IPS-20b (cell line): ENCODE data around the gene CCDC34.

Source experiments
- H3K27ac ChIP-seq: one replicate; pipeline ENCODE4 v1.5.1; 2013; ENCODE audit warnings: low read length
- H3K27me3 ChIP-seq: 2 replicates; pipeline ENCODE4 v1.6.1; 2013; ENCODE audit warnings: mild to moderate bottlenecking, low read length, inconsistent platforms; ENCODE audit not compliant: insufficient read depth
- H3K36me3 ChIP-seq: 2 replicates; pipeline ENCODE4 v1.6.1; 2013; ENCODE audit warnings: low read depth, mild to moderate bottlenecking, inconsistent platforms, low read length, moderate library complexity; ENCODE audit not compliant: insufficient read depth
- H3K4me1 ChIP-seq: 2 replicates; pipeline ENCODE4 v1.6.1; 2013; ENCODE audit warnings: mild to moderate bottlenecking, control low read depth, inconsistent platforms, low read length, moderate library complexity; ENCODE audit not compliant: insufficient read depth
- H3K4me3 ChIP-seq: 2 replicates; pipeline ENCODE4 v1.5.1; 2013; ENCODE audit warnings: mild to moderate bottlenecking, low read length, inconsistent platforms
- H3K9ac ChIP-seq: 2 replicates; pipeline ENCODE4 v1.6.1; 2013; ENCODE audit warnings: low read depth, mild to moderate bottlenecking, inconsistent platforms, low read length, moderate library complexity
- H3K9me3 ChIP-seq: 2 replicates; pipeline ENCODE4 v1.6.1; 2013; ENCODE audit warnings: mild to moderate bottlenecking, low read depth, low read length, inconsistent platforms; ENCODE audit not compliant: insufficient read depth

CCDC34 gene

GRCh38 chr11:27310707-27311106 is 52.3 kb downstream of the CCDC34 start:
- Histone ChIP-seq H3K9me3 (no peaks in the 10 kb centered on the region), H3K36me3 (no peaks in the 10 kb centered on the region), H3K27ac (no peak overlapping the region), H3K9ac (no peak overlapping the region), H3K4me3 (no peak overlapping the region), H3K27me3 (no peaks in the 10 kb centered on the region), H3K4me1 (no peaks in the 10 kb centered on the region)

GRCh38 chr11:27310182-27310581 is 52.8 kb downstream of the CCDC34 start:
- H3K9me3 ChIP-seq: peaks cover 3% of the 10 kb centered on the region; the same call in 1 of the 2 replicates
- no peaks in the 10 kb centered on the region for H3K4me1 ChIP-seq
- no peak overlapping the region for H3K27ac ChIP-seq
- no peak overlapping the region for H3K9ac ChIP-seq
- H3K4me3 ChIP-seq: no peak overlapping the region
- no peaks in the 10 kb centered on the region for H3K27me3 ChIP-seq
- H3K36me3 ChIP-seq: no peaks in the 10 kb centered on the region

GRCh38 chr11:27309046-27309445 is 54.0 kb downstream of the CCDC34 start:
- peaks cover 4% of the 10 kb centered on the region; the same call in 1 of the 2 replicates for H3K9me3 ChIP-seq
- H3K36me3 ChIP-seq: no peaks in the 10 kb centered on the region
- no peak overlapping the region for H3K27ac ChIP-seq
- no peaks in the 10 kb centered on the region for H3K4me1 ChIP-seq
- H3K4me3 ChIP-seq: no peak overlapping the region
- H3K27me3 ChIP-seq: no peaks in the 10 kb centered on the region
- no peak overlapping the region for H3K9ac ChIP-seq

GRCh38 chr11:27307232-27307631 is 55.8 kb downstream of the CCDC34 start:
- no peak overlapping the region for H3K27ac ChIP-seq
- no peaks in the 10 kb centered on the region for H3K4me1 ChIP-seq
- H3K9me3 ChIP-seq: peaks cover 4% of the 10 kb centered on the region; the same call in 1 of the 2 replicates
- H3K36me3 ChIP-seq: no peaks in the 10 kb centered on the region
- no peaks in the 10 kb centered on the region for H3K27me3 ChIP-seq
- no peak overlapping the region for H3K4me3 ChIP-seq
- H3K9ac ChIP-seq: no peak overlapping the region

- no peaks in the 10 kb centered on the region for H3K4me1 ChIP-seq
- no peak overlapping the region for H3K9ac ChIP-seq
- no peaks in the 10 kb centered on the region for H3K27me3 ChIP-seq
- H3K27ac ChIP-seq: no peak overlapping the region
- H3K4me3 ChIP-seq: no peak overlapping the region
- no peaks in the 10 kb centered on the region for H3K36me3 ChIP-seq
- peaks cover 4% of the 10 kb centered on the region; the same call in 1 of the 2 replicates for H3K9me3 ChIP-seq
Measured at GRCh38 chr11:27305751-27306150, 57.3 kb downstream of the CCDC34 start.

- Histone ChIP-seq H3K27ac (no peak overlapping the region), H3K9me3 (peaks cover 4% of the 10 kb centered on the region; the same call in 1 of the 2 replicates), H3K4me3 (no peak overlapping the region), H3K4me1 (no peaks in the 10 kb centered on the region), H3K9ac (no peak overlapping the region), H3K27me3 (no peaks in the 10 kb centered on the region), H3K36me3 (no peaks in the 10 kb centered on the region)
Measured at GRCh38 chr11:27304514-27304913, 58.5 kb downstream of the CCDC34 start.

- H3K4me1 ChIP-seq: no peaks in the 10 kb centered on the region
- H3K9me3 ChIP-seq: peaks cover 4% of the 10 kb centered on the region; the same call in 1 of the 2 replicates
- H3K36me3 ChIP-seq: no peaks in the 10 kb centered on the region
- H3K27me3 ChIP-seq: no peaks in the 10 kb centered on the region
- H3K27ac ChIP-seq: no peak overlapping the region
- H3K9ac ChIP-seq: no peak overlapping the region
- no peak overlapping the region for H3K4me3 ChIP-seq
Measured at GRCh38 chr11:27303903-27304302, 59.1 kb downstream of the CCDC34 start.

- H3K27ac ChIP-seq: no peak overlapping the region
- H3K4me1 ChIP-seq: no peaks in the 10 kb centered on the region
- no peaks in the 10 kb centered on the region for H3K36me3 ChIP-seq
- no peak overlapping the region for H3K4me3 ChIP-seq
- peaks cover 4% of the 10 kb centered on the region; the same call in 1 of the 2 replicates for H3K9me3 ChIP-seq
- no peak overlapping the region for H3K9ac ChIP-seq
- H3K27me3 ChIP-seq: no peaks in the 10 kb centered on the region
Measured at GRCh38 chr11:27300974-27301373, 62.0 kb downstream of the CCDC34 start.

- peaks cover under 1% of the 10 kb centered on the region for H3K9me3 ChIP-seq
- H3K27ac ChIP-seq: no peak overlapping the region
- no peaks in the 10 kb centered on the region for H3K4me1 ChIP-seq
Measured at GRCh38 chr11:27297616-27298015, 65.4 kb downstream of the CCDC34 start.

GRCh38 chr11:27296497-27296896 is 66.5 kb downstream of the CCDC34 start:
- Histone ChIP-seq H3K27me3 (no peaks in the 10 kb centered on the region), H3K4me1 (no peaks in the 10 kb centered on the region), H3K36me3 (no peaks in the 10 kb centered on the region), H3K27ac (no peak overlapping the region), H3K9ac (no peak overlapping the region), H3K9me3 (peaks cover 11% of the 10 kb centered on the region), H3K4me3 (no peak overlapping the region)

More at GRCh38 chr11:27297616-27298015, 65.4 kb downstream of the CCDC34 start:
- Histone ChIP-seq H3K4me3 (no peak overlapping the region), H3K36me3 (no peaks in the 10 kb centered on the region), H3K27me3 (no peaks in the 10 kb centered on the region), H3K9ac (no peak overlapping the region)

- Histone ChIP-seq H3K27ac (no peak overlapping the region), H3K4me3 (no peak overlapping the region), H3K27me3 (no peaks in the 10 kb centered on the region), H3K9me3 (peaks cover 17% of the 10 kb centered on the region), H3K9ac (no peak overlapping the region), H3K36me3 (no peaks in the 10 kb centered on the region), H3K4me1 (no peaks in the 10 kb centered on the region)
Measured at GRCh38 chr11:27295928-27296327, 67.1 kb downstream of the CCDC34 start.

GRCh38 chr11:27294654-27295053 is 68.4 kb downstream of the CCDC34 start:
- H3K4me3 ChIP-seq: no peak overlapping the region
- H3K9ac ChIP-seq: no peak overlapping the region
- H3K27me3 ChIP-seq: no peaks in the 10 kb centered on the region
- peaks cover 22% of the 10 kb centered on the region for H3K9me3 ChIP-seq
- H3K4me1 ChIP-seq: no peaks in the 10 kb centered on the region
- no peaks in the 10 kb centered on the region for H3K36me3 ChIP-seq
- H3K27ac ChIP-seq: no peak overlapping the region
